K562 (cell line): Measurements from ENCODE around the gene PDE11A. TPM values are rescaled to one million over a fixed set of nuclear protein-coding genes. Genes with fewer than 3 reads are reported as not detected.

Experiments
- BHLHE40 ChIP-seq: IDR thresholded peaks from 2 replicates; pipeline ENCODE4 v1.6.1; 2011; ENCODE audit warnings: low read length, improper control_type of control experiment
- BRCA1 ChIP-seq, 2 experiments: fragments of 450-650 bp in 1 of 2; sonication (generic) in 1 of 2; formaldehyde crosslinking in 1 of 2; IDR thresholded peaks; 2 replicates each; pipeline versions ENCODE4 v1.5.0 to v1.6.1; 2017 to 2020; ENCODE audit warnings: mild to moderate bottlenecking in 1 of 2, missing genetic modification reagents in 1 of 2
- CREM ChIP-seq: IDR thresholded peaks from 2 replicates; pipeline ENCODE4 v1.6.1; 2014; ENCODE audit warnings: antibody characterized with exemption, low read depth
- CSDE1 ChIP-seq, 2 experiments: fragments of 450-650 bp; IDR thresholded peaks; 2 replicates each; pipeline ENCODE4 v1.6.1; 2016; ENCODE audit warnings: mild to moderate bottlenecking in 1 of 2
- DACH1 ChIP-seq: fragments of 450-650 bp; IDR thresholded peaks from 2 replicates; pipeline ENCODE4 v1.6.1; 2018; ENCODE audit not compliant: partially characterized antibody
- E2F3 ChIP-seq: fragments of 250-450 bp; sonication (Bioruptor Pico); IDR thresholded peaks from 2 replicates; pipeline ENCODE4 v1.4.0; 2020; ENCODE audit warnings: mild to moderate bottlenecking
- HBP1 ChIP-seq: fragments of 450-650 bp; formaldehyde crosslinking; IDR thresholded peaks from 2 replicates; pipeline ENCODE4 v1.4.0; 2022; ENCODE audit warnings: missing genetic modification characterization
- MAFG ChIP-seq: fragments of 450-650 bp; conservative IDR thresholded peaks from 2 replicates; pipeline ENCODE4 v1.6.1; 2016; ENCODE audit warnings: missing genetic modification characterization, missing compliant biosample characterization
- MLX ChIP-seq, 2 experiments: fragments of 450-650 bp in 1 of 2; sonication (generic) in 1 of 2; formaldehyde crosslinking; conservative IDR thresholded peaks; 2 replicates each; pipeline versions ENCODE4 v1.4.0 to v1.8.1; 2020 to 2022; ENCODE audit warnings: mild to moderate bottlenecking in 1 of 2, missing genetic modification reagents in 1 of 2
- NCOA4 ChIP-seq: fragments of 450-650 bp; IDR thresholded peaks from 2 replicates; pipeline ENCODE4 v1.6.1; 2018; ENCODE audit warnings: mild to moderate bottlenecking; ENCODE audit not compliant: partially characterized antibody
- NR2C1 ChIP-seq, 2 experiments: fragments of 450-650 bp; IDR thresholded peaks; 2 replicates each; pipeline ENCODE4 v1.6.1; 2017; ENCODE audit warnings: mild to moderate bottlenecking in 2 of 2, antibody characterized with exemption in 1 of 2, inconsistent platforms in 1 of 2, missing compliant biosample characterization in 1 of 2, missing genetic modification characterization in 1 of 2
- NR2C2 ChIP-seq, 2 experiments: fragments of 200-800 bp in 1 of 2; sonication (Bioruptor generic) in 1 of 2; sonication (generic) in 1 of 2; formaldehyde crosslinking in 1 of 2; IDR thresholded peaks; 2 replicates each; pipeline versions ENCODE4 v1.6.1 to v1.8.0; 2016 to 2022; ENCODE audit warnings: mild to moderate bottlenecking in 1 of 2, missing compliant biosample characterization in 1 of 2, missing genetic modification characterization in 1 of 2, missing genetic modification reagents in 1 of 2
- NRF1 ChIP-seq, 2 experiments: fragments of 450-650 bp; IDR thresholded peaks in 1 of 2; conservative IDR thresholded peaks in 1 of 2; 2 replicates each; pipeline ENCODE4 v1.6.1; 2014; ENCODE audit warnings: mild to moderate bottlenecking in 2 of 2
- PTRF ChIP-seq: fragments of 450-650 bp; IDR thresholded peaks from 2 replicates; pipeline ENCODE4 v1.6.1; 2016; ENCODE audit warnings: mild to moderate bottlenecking, missing genetic modification characterization, missing compliant biosample characterization
- RCOR1 ChIP-seq, 2 experiments: IDR thresholded peaks; 2 replicates each; pipeline ENCODE4 v1.6.1; 2012; ENCODE audit warnings: low read depth in 2 of 2, low read length in 2 of 2, borderline replicate concordance in 1 of 2, improper control_type of control experiment in 1 of 2
- SIN3A ChIP-seq, 2 experiments: fragments of 150-350 bp in 1 of 2; IDR thresholded peaks; 2 replicates each; pipeline ENCODE4 v1.6.1; 2011 to 2016; ENCODE audit warnings: borderline replicate concordance in 2 of 2, low read depth in 2 of 2, low read length in 2 of 2, mild to moderate bottlenecking in 2 of 2, moderate library complexity in 2 of 2; ENCODE audit not compliant: control insufficient read depth in 1 of 2
- SMAD4 ChIP-seq: fragments of 250-450 bp; sonication (Bioruptor Pico); conservative IDR thresholded peaks from 2 replicates; pipeline ENCODE4 v1.8.0; 2021; ENCODE audit warnings: inconsistent platforms, mild to moderate bottlenecking, moderate library complexity
- SMARCE1 ChIP-seq: fragments of 450-650 bp; IDR thresholded peaks from 2 replicates; pipeline ENCODE4 v1.7.1; 2016; ENCODE audit warnings: mild to moderate bottlenecking
- SP1 ChIP-seq: sonication (generic); formaldehyde crosslinking; IDR thresholded peaks from 2 replicates; pipeline ENCODE4 v1.8.1; 2022; ENCODE audit warnings: mild to moderate bottlenecking, missing genetic modification reagents
- TEAD1 ChIP-seq, 2 experiments: fragments of 450-650 bp in 1 of 2; sonication (generic) in 1 of 2; formaldehyde crosslinking; IDR thresholded peaks; 2 replicates each; pipeline versions ENCODE4 v1.4.0 to v1.8.0; 2020 to 2022; ENCODE audit warnings: mild to moderate bottlenecking in 2 of 2, missing genetic modification reagents in 1 of 2
- TRIM24 ChIP-seq, 2 experiments: fragments of 450-650 bp; IDR thresholded peaks; 2 replicates each; pipeline ENCODE4 v1.6.1; 2016
- WHSC1 ChIP-seq: IDR thresholded peaks from one replicate; pipeline ENCODE4 v1.6.1; 2012; ENCODE audit warnings: low read length, control low read depth, inconsistent platforms
- ZBTB17 ChIP-seq: fragments of 450-650 bp; formaldehyde crosslinking; IDR thresholded peaks from 2 replicates; pipeline ENCODE4 v1.4.0; 2020; ENCODE audit warnings: mild to moderate bottlenecking
- ZNF121 ChIP-seq: sonication (generic); formaldehyde crosslinking; conservative IDR thresholded peaks from 2 replicates; pipeline ENCODE4 v1.8.0; 2022; ENCODE audit warnings: missing genetic modification reagents
- ZNF140 ChIP-seq: fragments of 250-450 bp; sonication (Bioruptor Pico); IDR thresholded peaks from 2 replicates; pipeline ENCODE4 v1.8.0; 2021; ENCODE audit warnings: moderate library complexity, mild to moderate bottlenecking, inconsistent platforms
- ZNF431 ChIP-seq: sonication (generic); formaldehyde crosslinking; IDR thresholded peaks from 2 replicates; pipeline ENCODE4 v1.8.0; 2022; ENCODE audit warnings: mild to moderate bottlenecking, missing genetic modification reagents
- polyA plus RNA-seq, 8 experiments: library from polyadenylated mRNA; depleted of rRNA in 4 of 8; stranded (reverse) in 5 of 8; unstranded in 3 of 8; fragments of >200 nt; fragmentation: Nextera tagmentation in 2 of 8; fragmentation: Illumina TruSeq in 1 of 8; extraction: Ambion mirVana in 2 of 8; extraction: Trizol in 1 of 8; gene quantifications; 2 replicates each; pipeline versions ENCODE4 v1.2.1 to v1.2.3, GENCODE V29; 2011 to 2014; ENCODE audit warnings: inconsistent platforms in 1 of 8, missing spikeins in 1 of 8
- total RNA-seq, 7 experiments: library from RNA; depleted of rRNA in 6 of 7; stranded (reverse); fragments of >200 nt in 6 of 7; fragmentation: Illumina TruSeq in 2 of 7; extraction: Trizol in 2 of 7; gene quantifications; 2 replicates each; pipeline versions ENCODE4 v1.2.1 to v1.2.3, GENCODE V29; 2011 to 2021; ENCODE audit warnings: low replicate concordance in 1 of 7
- TF ChIP-seq, protein P1 (sequence below): fragments of 450-650 bp; formaldehyde crosslinking; conservative IDR thresholded peaks from 2 replicates; pipeline ENCODE4 v1.4.0; 2022; ENCODE audit warnings: mild to moderate bottlenecking, missing genetic modification characterization

The PDE11A gene
- total and polyA plus RNA-seq, 9 of the 15 experiments (the other 6 are each of a cell fraction or from before 2014, with no cell fraction given), result 3.2 to 22.1 (median 5.7) TPM

DNA sequence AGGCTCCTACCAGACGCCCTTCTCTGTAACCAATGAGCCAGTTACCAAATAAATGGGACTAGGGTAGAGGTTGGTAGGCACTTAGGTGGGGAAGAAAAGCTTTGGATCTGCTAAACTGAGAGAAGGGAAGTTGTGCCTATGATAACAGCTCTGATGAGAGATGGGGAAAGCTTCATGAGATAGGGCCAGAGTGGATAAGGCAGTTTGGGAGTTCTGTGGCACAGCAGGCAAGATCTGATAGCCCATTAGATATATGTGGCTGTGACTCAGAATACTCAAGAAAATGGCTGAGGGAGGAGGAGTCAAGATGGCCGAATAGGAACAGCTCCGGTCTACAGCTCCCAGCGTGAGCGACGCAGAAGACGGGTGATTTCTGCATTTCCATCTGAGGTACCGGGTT lies 99.8 kb downstream of the PDE11A start (continued):
- TF ChIP-seq MLX (CRISPR knock-in tag; conservative IDR thresholded peaks at IDR 0.05), result no peak
- TF ChIP-seq ZBTB17 (CRISPR knock-in tag), result peak; percentile 69
- peak in 1 of 2 experiments; percentile 51; a peak in 2 of 4 replicates for TF ChIP-seq TRIM24 (IDR thresholded peaks at IDR 0.05)
- TF ChIP-seq SP1, result no peak
- peak; percentile 39 for TF ChIP-seq DACH1
- no peak for TF ChIP-seq BHLHE40
- no peak for TF ChIP-seq SIN3A (IDR thresholded peaks at IDR 0.05; ENCODE audit: borderline replicate concordance in 2 of 2, control insufficient read depth in 1 of 2, low read depth in 2 of 2, low read length in 2 of 2)
- TF ChIP-seq SMAD4, result peak; percentile 46; the same call in 1 of the 2 replicates
- TF ChIP-seq RCOR1 (IDR thresholded peaks at IDR 0.05; ENCODE audit: borderline replicate concordance in 1 of 2, low read depth in 2 of 2, low read length in 2 of 2), result peak in 1 of 2 experiments; percentile 77; a peak in 2 of 4 replicates
- no peak for TF ChIP-seq ZNF431 (CRISPR knock-in tag)
- TF ChIP-seq ZNF121 (CRISPR knock-in tag), result no peak
- peak in 1 of 2 experiments; percentile 43; a peak in 1 of 4 replicates for TF ChIP-seq TEAD1 (CRISPR knock-in tag; IDR thresholded peaks at IDR 0.05)
- TF ChIP-seq HBP1 (CRISPR knock-in tag), result 0 out of 2 replicates have a peak, but pooled peaks have one; percentile 72
- peak; percentile 78; the same call in 1 of the 2 replicates for TF ChIP-seq SMARCE1
- TF ChIP-seq MAFG (tag), result no peak
- no peak for TF ChIP-seq ZNF140 (CRISPR knock-in tag)
- TF ChIP-seq BRCA1 (IDR thresholded peaks at IDR 0.05), result no peak
- no peak for TF ChIP-seq BRCA1 (CRISPR knock-in tag; IDR thresholded peaks at IDR 0.05)
- TF ChIP-seq WHSC1, result no peak
- TF ChIP-seq NR2C2 (CRISPR knock-in tag; IDR thresholded peaks at IDR 0.05), result no peak
- TF ChIP-seq NR2C2 (tag; IDR thresholded peaks at IDR 0.05), result peak; percentile 20; the same call in 1 of the 2 replicates
- TF ChIP-seq, protein P1, sequence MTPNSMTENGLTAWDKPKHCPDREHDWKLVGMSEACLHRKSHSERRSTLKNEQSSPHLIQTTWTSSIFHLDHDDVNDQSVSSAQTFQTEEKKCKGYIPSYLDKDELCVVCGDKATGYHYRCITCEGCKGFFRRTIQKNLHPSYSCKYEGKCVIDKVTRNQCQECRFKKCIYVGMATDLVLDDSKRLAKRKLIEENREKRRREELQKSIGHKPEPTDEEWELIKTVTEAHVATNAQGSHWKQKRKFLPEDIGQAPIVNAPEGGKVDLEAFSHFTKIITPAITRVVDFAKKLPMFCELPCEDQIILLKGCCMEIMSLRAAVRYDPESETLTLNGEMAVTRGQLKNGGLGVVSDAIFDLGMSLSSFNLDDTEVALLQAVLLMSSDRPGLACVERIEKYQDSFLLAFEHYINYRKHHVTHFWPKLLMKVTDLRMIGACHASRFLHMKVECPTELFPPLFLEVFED, result peak; percentile 88; the same call in 1 of the 2 replicates
- TF ChIP-seq NRF1 (conservative IDR thresholded peaks at IDR 0.05 in 1 of 2, IDR thresholded peaks at IDR 0.05 in 1 of 2), result peak; percentile 48 to 58
- 0 out of 4 replicates have a peak, but pooled peaks of 1 of the 2 experiments have one; percentile 45 for TF ChIP-seq CSDE1 (IDR thresholded peaks at IDR 0.05)
- no peak for TF ChIP-seq NCOA4
- TF ChIP-seq E2F3 (CRISPR knock-in tag), result peak; percentile 58; the same call in 1 of the 2 replicates
- TF ChIP-seq PTRF, result no peak
- TF ChIP-seq CREM, result 0 out of 2 replicates have a peak, but pooled peaks have one; percentile 8
- TF ChIP-seq NR2C1 (IDR thresholded peaks at IDR 0.05), result peak; percentile 25; the same call in 1 of the 2 replicates
- TF ChIP-seq NR2C1 (tag; IDR thresholded peaks at IDR 0.05), result 0 out of 2 replicates have a peak, but pooled peaks have one; percentile 41
